ENCODE data around the gene RTP3. TPM values are rescaled to one million over a fixed set of nuclear protein-coding genes. Genes with fewer than 3 reads are reported as not detected.
A peak's percentile ranks its signal among the peaks of the same experiment; 100 is the strongest.

Gene RTP3
- total and polyA plus RNA-seq, 2 of the 4 experiments (the other 2 are of a cell fraction): 0.18 to 0.26 TPM

DNA sequence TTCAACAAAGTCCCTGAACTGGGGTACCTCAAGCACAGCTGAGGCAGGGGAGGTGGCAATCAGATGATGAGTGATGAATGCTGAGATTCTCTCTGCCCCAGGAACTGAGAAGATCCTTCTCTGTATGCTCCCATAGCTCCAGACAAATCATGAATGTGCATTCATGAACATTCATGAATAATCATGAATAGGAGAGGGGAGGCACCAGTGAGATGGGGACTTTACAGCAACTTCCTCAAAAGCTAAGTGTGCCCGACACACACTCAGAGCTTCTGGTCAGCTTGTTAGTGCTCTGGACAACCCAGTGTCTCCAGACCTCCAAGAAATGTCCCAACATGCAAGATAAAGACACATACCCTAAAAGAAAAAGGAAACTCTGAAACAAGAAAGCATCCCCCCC, 44.1 kb downstream of the RTP3 start:
- Histone ChIP-seq H3K4me1 (ENCODE audit: control insufficient read depth, insufficient read depth, low read length) (peaks cover 24% of the 10 kb centered on the region), H2BK120ac (ENCODE audit: low read depth, low read length) (peak overlapping the region; percentile 89), H2BK20ac (ENCODE audit: low read depth, low read length) (peak overlapping the region; percentile 81), H3K4me2 (ENCODE audit: low read depth, low read length) (no peak overlapping the region), H2AK5ac (ENCODE audit: low read depth, low read length) (peak overlapping the region; percentile 91), H2AFZ (replicated peaks; ENCODE audit: low read length, poor library complexity) (no peak overlapping the region), H3K36me3 (ENCODE audit: control insufficient read depth, insufficient read depth, low read length) (peaks cover 20% of the 10 kb centered on the region), H2AK9ac (replicated peaks; ENCODE audit: low read depth, low read length, poor library complexity) (no peak overlapping the region), H3K4ac (ENCODE audit: low read depth, low read length) (peak overlapping the region; percentile 80), H3K18ac (ENCODE audit: low read depth, low read length) (peak overlapping the region; percentile 84), H4K8ac (ENCODE audit: low read depth in 2 of 2, low read length in 2 of 2) (peak overlapping the region in 1 of 2 experiments; percentile 69; a peak in 2 of 4 replicates), H3K4me3 (ENCODE audit: insufficient read depth, low read depth, low read length) (no peak overlapping the region), H2BK5ac (ENCODE audit: low read depth, low read length, poor library complexity, severe bottlenecking) (peak overlapping the region; percentile 26), H3K23ac (ENCODE audit: low read depth, low read length) (peak overlapping the region; percentile 51; the same call in 1 of the 2 replicates), H4K5ac (ENCODE audit: low read depth, low read length) (peak overlapping the region; percentile 65; the same call in 1 of the 2 replicates), H3K9ac (ENCODE audit: low read depth, low read length) (no peak overlapping the region), H3K9me1 (ENCODE audit: insufficient read depth, low read length) (peaks cover 29% of the 10 kb centered on the region), H4K20me1 (ENCODE audit: insufficient read depth, low read length) (no peaks in the 10 kb centered on the region), H3K14ac (replicated peaks; ENCODE audit: low read depth, low read length) (peak overlapping the region; percentile 84), H3K56ac (ENCODE audit: extremely low read depth, insufficient read depth, low read length) (peak overlapping the region; percentile 59; the same call in 1 of the 2 replicates), H2BK15ac (ENCODE audit: low read depth, low read length) (peak overlapping the region; percentile 78; the same call in 2 of the 3 replicates), H3K27me3 (ENCODE audit: control insufficient read depth, insufficient read depth, low read length) (no peaks in the 10 kb centered on the region), H4K91ac (ENCODE audit: insufficient read depth, low read depth, low read length) (peak overlapping the region; percentile 85), H3K27ac (ENCODE audit: insufficient read depth, low read length) (no peak overlapping the region), H3K79me1 (ENCODE audit: low read depth in 1 of 2, low read length in 2 of 2) (peaks cover 0 to 6% of the 10 kb centered on the region in 2 experiments; a peak in 1 of 4 replicates), H3K9me3 (ENCODE audit: control insufficient read depth, insufficient read depth, low read length) (no peaks in the 10 kb centered on the region)
- BruUV-seq (replicated peaks): no TSS peak
- intact Hi-C loops (cut with micrococcal nuclease): no loop called here
- in situ Hi-C loops (cut with MboI; ENCODE audit: low sequenced_read_pairs): no loop called here
- ATAC-seq (ENCODE audit: low read depth): no peak
- ChIA-PET POLR2A (ENCODE audit: unreplicated experiment) (no interaction called here), CTCF (interaction anchor here (1.1 kb wide), 1 partner anchor 53 kb away, joined by 3 read pairs; no protein-coding TSS in a partner anchor)
- no CpG with 5 or more reads among the region's 1 CpG for WGBS, 2 experiments (ENCODE audit: extremely low coverage in 2 of 2, insufficient read length in 1 of 2)
- no peak for DNase-seq
- TF ChIP-seq MAFK (IDR thresholded peaks at IDR 0.05; ENCODE audit: low read depth, low read length) (no peak), CEBPB (IDR thresholded peaks at IDR 0.05; ENCODE audit: low read depth, low read length) (no peak), USF2 (IDR thresholded peaks at IDR 0.05; ENCODE audit: low read depth, low read length) (no peak)
- dilution Hi-C loops (cut with HindIII; ENCODE audit: low sequenced_read_pairs, unreplicated experiment): no loop called here

All from IMR-90 (cell line).